Brain pericyte (primary cell): ENCODE measurements around the gene IL17A.

Experiments used
- DNase-seq: peaks from one replicate; pipeline ENCODE4 v3.0.0-alpha.2; 2012; ENCODE audit warnings: low read depth, low spot score

The IL17A gene

GRCh38 chr6:52213127-52213526, 27.0 kb downstream of the IL17A start:
- no peak for DNase-seq

GRCh38 chr6:52215787-52216186, 29.6 kb downstream of the IL17A start:
- no peak for DNase-seq

GRCh38 chr6:52216932-52217575, 30.9 kb downstream of the IL17A start:
- no peak for DNase-seq

GRCh38 chr6:52217761-52218160, 31.6 kb downstream of the IL17A start:
- no peak for DNase-seq

GRCh38 chr6:52221302-52221701, 35.1 kb downstream of the IL17A start:
- DNase-seq, result no peak

GRCh38 chr6:52227495-52227894, 41.3 kb downstream of the IL17A start:
- DNase-seq, result no peak

- no peak for DNase-seq
These were observed 44.5 kb downstream of the IL17A start for GRCh38 chr6:52230685-52231084.

GRCh38 chr6:52231406-52232127, 45.4 kb downstream of the IL17A start:
- no peak for DNase-seq

GRCh38 chr6:52233005-52233404, 46.8 kb downstream of the IL17A start:
- no peak for DNase-seq

- DNase-seq, result no peak
These were observed 48.0 kb downstream of the IL17A start for GRCh38 chr6:52233975-52234823.
